Mesenchymal stem cell (in vitro differentiated cells and primary cell): ENCODE data around the gene PNPLA3.
A peak's percentile ranks its signal among the peaks of the same experiment; 100 is the strongest.

Experiments
- DNase-seq: peaks from one replicate; pipeline ENCODE4 v3.0.0-alpha.2; 2013
- H2AFZ ChIP-seq: one replicate; pipeline ENCODE4 v1.6.1; 2013; ENCODE audit warnings: low read depth, mild to moderate bottlenecking, control low read depth, inconsistent platforms, low read length, moderate library complexity
- H2AK5ac ChIP-seq: 2 replicates; pipeline ENCODE4 v1.6.1; 2013; ENCODE audit warnings: low read length, moderate library complexity, mild to moderate bottlenecking, inconsistent platforms; ENCODE audit not compliant: severe bottlenecking
- H2BK120ac ChIP-seq: one replicate; pipeline ENCODE4 v1.6.1; 2013; ENCODE audit warnings: low read depth, mild to moderate bottlenecking, inconsistent platforms, low read length, moderate library complexity
- H2BK12ac ChIP-seq, 2 experiments: one replicate each; pipeline ENCODE4 v1.6.1; 2013; ENCODE audit warnings: inconsistent platforms in 2 of 2, low read length in 2 of 2, mild to moderate bottlenecking in 2 of 2, moderate library complexity in 2 of 2, control low read depth in 1 of 2
- H2BK15ac ChIP-seq: one replicate; pipeline ENCODE4 v1.6.1; 2013; ENCODE audit warnings: mild to moderate bottlenecking, low read depth, inconsistent platforms; ENCODE audit not compliant: poor library complexity, severe bottlenecking
- H2BK5ac ChIP-seq: 2 replicates; pipeline ENCODE4 v1.6.1; 2013; ENCODE audit warnings: low read depth, mild to moderate bottlenecking, low read length, control low read depth, inconsistent platforms; ENCODE audit not compliant: poor library complexity, severe bottlenecking
- H3K14ac ChIP-seq, 2 experiments: one replicate each; pipeline ENCODE4 v1.6.1; 2013; ENCODE audit warnings: inconsistent platforms in 2 of 2, low read length in 2 of 2, control low read depth in 1 of 2, mild to moderate bottlenecking in 1 of 2, moderate library complexity in 1 of 2
- H3K18ac ChIP-seq, 2 experiments: one replicate each; pipeline ENCODE4 v1.6.1; 2013; ENCODE audit warnings: inconsistent platforms in 2 of 2, low read length in 2 of 2, control low read depth in 1 of 2, low read depth in 1 of 2, mild to moderate bottlenecking in 1 of 2
- H3K23ac ChIP-seq, 2 experiments: one replicate each; pipeline ENCODE4 v1.6.1; 2013; ENCODE audit warnings: inconsistent platforms in 2 of 2, low read length in 2 of 2, mild to moderate bottlenecking in 2 of 2, moderate library complexity in 2 of 2, control low read depth in 1 of 2
- H3K27ac ChIP-seq: 2 replicates; pipeline ENCODE4 v1.5.1; 2013; ENCODE audit warnings: mild to moderate bottlenecking, moderate library complexity, low read length, control low read depth, inconsistent platforms; ENCODE audit not compliant: poor library complexity, severe bottlenecking
- H3K27me3 ChIP-seq, 2 experiments: 2 replicates each; pipeline versions ENCODE4 v1.6.1 to v1.7.0; 2013; ENCODE audit warnings: low read length in 2 of 2, mild to moderate bottlenecking in 2 of 2, moderate library complexity in 2 of 2, control low read depth in 1 of 2, inconsistent platforms in 1 of 2; ENCODE audit not compliant: control insufficient read depth in 1 of 2, insufficient read depth in 1 of 2
- H3K36me3 ChIP-seq, 2 experiments: 2 replicates each; pipeline versions ENCODE4 v1.6.1 to v1.7.0; 2013; ENCODE audit warnings: low read length in 2 of 2, control low read depth in 1 of 2, inconsistent platforms in 1 of 2, low read depth in 1 of 2, mild to moderate bottlenecking in 1 of 2; ENCODE audit not compliant: insufficient read depth in 2 of 2, control insufficient read depth in 1 of 2
- H3K4ac ChIP-seq, 2 experiments: one replicate each; pipeline ENCODE4 v1.6.1; 2013; ENCODE audit warnings: inconsistent platforms in 2 of 2, low read length in 2 of 2, mild to moderate bottlenecking in 2 of 2, moderate library complexity in 2 of 2, control low read depth in 1 of 2, low read depth in 1 of 2
- H3K4me1 ChIP-seq: 2 replicates; pipeline ENCODE4 v1.6.1; 2013; ENCODE audit warnings: low read depth, low read length, control low read depth; ENCODE audit not compliant: control insufficient read depth, insufficient read depth
- H3K4me2 ChIP-seq: 2 replicates; pipeline ENCODE4 v1.6.1; 2013; ENCODE audit warnings: low read length, mild to moderate bottlenecking, inconsistent platforms; ENCODE audit not compliant: poor library complexity, severe bottlenecking
- H3K4me3 ChIP-seq, 2 experiments: 2 replicates each; pipeline versions ENCODE4 v1.5.1 to v1.7.0; 2013; ENCODE audit warnings: low read length in 2 of 2, mild to moderate bottlenecking in 2 of 2, control low read depth in 1 of 2, low read depth in 1 of 2; ENCODE audit not compliant: insufficient read depth in 1 of 2
- H3K79me1 ChIP-seq: replicated peaks from 2 replicates; pipeline ENCODE4 v1.6.1; 2013; ENCODE audit warnings: mild to moderate bottlenecking, control low read depth, low read length, inconsistent platforms; ENCODE audit not compliant: poor library complexity, severe bottlenecking
- H3K9ac ChIP-seq: 2 replicates; pipeline ENCODE4 v1.7.0; 2013; ENCODE audit warnings: mild to moderate bottlenecking, low read length, moderate library complexity
- H3K9me3 ChIP-seq: 2 replicates; pipeline ENCODE4 v1.7.0; 2013; ENCODE audit warnings: mild to moderate bottlenecking, low read length; ENCODE audit not compliant: control insufficient read depth
- H4K8ac ChIP-seq: one replicate; pipeline ENCODE4 v1.6.1; 2013; ENCODE audit warnings: inconsistent platforms, mild to moderate bottlenecking, low read length, moderate library complexity
- H4K91ac ChIP-seq: one replicate; pipeline ENCODE4 v1.6.1; 2013; ENCODE audit warnings: mild to moderate bottlenecking, low read length, inconsistent platforms
- WGBS: methylation state at CpG from one replicate; pipeline ENCODE4 v1.1.7; 2013; ENCODE audit warnings: mixed read lengths; 5-methylcytosine and 5-hydroxymethylcytosine counted together

Gene PNPLA3

DNA sequence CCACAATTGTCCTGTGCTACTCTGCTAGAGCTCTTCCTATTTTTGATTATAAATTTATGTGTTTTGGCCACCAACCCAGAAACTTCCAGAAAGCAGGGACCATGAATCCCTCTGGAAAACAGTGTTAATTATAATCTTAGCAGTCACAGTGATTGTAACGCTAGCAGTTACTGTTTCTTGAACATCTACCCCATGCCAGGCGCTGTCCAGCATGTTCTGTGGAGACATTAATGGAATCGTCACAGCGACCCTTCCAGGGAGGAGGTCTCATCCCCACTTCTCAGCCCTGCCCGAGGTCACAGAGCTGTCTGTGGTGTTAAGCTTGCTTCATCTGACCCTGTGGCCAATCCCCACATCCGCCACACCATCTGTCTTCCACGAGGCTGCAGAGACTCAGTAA lies 17.9 kb upstream of the PNPLA3 start:
- no peaks in the 10 kb centered on the region for H3K36me3 ChIP-seq
- no peak for DNase-seq
- H2AK5ac ChIP-seq: no peak overlapping the region
- H2AFZ ChIP-seq: no peak overlapping the region
- 70% methylated on average over 7 of the region's 7 CpGs for WGBS
- no peak overlapping the region for H3K9ac ChIP-seq
- no peak overlapping the region for H2BK15ac ChIP-seq
- H3K27me3 ChIP-seq: peaks cover 29 to 32% of the 10 kb centered on the region in 2 experiments
- no peaks in the 10 kb centered on the region for H3K79me1 ChIP-seq
- H3K18ac ChIP-seq: no peak overlapping the region
- no peak overlapping the region for H4K91ac ChIP-seq
- H2BK5ac ChIP-seq: no peak overlapping the region
- no peak overlapping the region for H3K14ac ChIP-seq
- H3K9me3 ChIP-seq: no peaks in the 10 kb centered on the region
- no peak overlapping the region for H4K8ac ChIP-seq
- H3K4ac ChIP-seq: no peak overlapping the region
- H3K23ac ChIP-seq: no peak overlapping the region
- H3K27ac ChIP-seq: no peak overlapping the region
- no peak overlapping the region for H2BK120ac ChIP-seq
- H2BK12ac ChIP-seq: no peak overlapping the region
- H3K4me2 ChIP-seq: no peak overlapping the region
- H3K4me3 ChIP-seq: no peak overlapping the region
- peaks cover 17% of the 10 kb centered on the region for H3K4me1 ChIP-seq

DNA sequence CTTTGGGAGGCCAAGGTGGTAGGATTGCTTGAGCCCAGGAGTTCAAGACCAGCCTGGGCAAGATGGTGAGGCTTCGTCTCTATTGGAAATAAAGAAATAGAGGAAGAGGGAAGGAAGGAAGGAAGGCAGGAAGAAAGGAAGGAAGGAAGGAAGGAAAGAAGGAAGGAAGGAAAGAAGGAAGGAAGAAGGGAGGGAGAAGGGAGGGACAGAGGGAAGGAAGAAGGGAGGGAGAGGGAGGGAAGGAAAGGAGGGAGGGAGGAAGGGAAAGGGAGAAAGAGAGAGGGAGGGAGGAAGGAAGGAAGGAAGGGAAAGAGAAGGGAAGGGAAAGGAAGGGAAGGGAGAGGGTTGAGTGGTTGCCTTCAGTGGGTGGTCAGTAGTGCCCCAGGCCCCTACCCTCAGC lies 13.9 kb upstream of the PNPLA3 start:
- no peak overlapping the region for H3K4me3 ChIP-seq
- no peak overlapping the region for H4K8ac ChIP-seq
- H3K27me3 ChIP-seq: peaks cover 43 to 51% of the 10 kb centered on the region in 2 experiments
- no peak overlapping the region for H3K14ac ChIP-seq
- no peak overlapping the region for H4K91ac ChIP-seq
- no peak overlapping the region for H3K18ac ChIP-seq
- no peaks in the 10 kb centered on the region for H3K36me3 ChIP-seq
- no peak overlapping the region for H2AK5ac ChIP-seq
- WGBS: 84% methylated on average over 1 of the region's 1 CpG
- H3K4ac ChIP-seq: no peak overlapping the region
- no peak overlapping the region for H3K4me2 ChIP-seq
- H3K23ac ChIP-seq: no peak overlapping the region
- no peak overlapping the region for H2BK15ac ChIP-seq
- H3K9me3 ChIP-seq: no peaks in the 10 kb centered on the region
- no peaks in the 10 kb centered on the region for H3K79me1 ChIP-seq
- no peak overlapping the region for H2BK5ac ChIP-seq
- no peak overlapping the region for H3K27ac ChIP-seq
- no peak overlapping the region for H2BK12ac ChIP-seq
- H2AFZ ChIP-seq: no peak overlapping the region
- no peaks in the 10 kb centered on the region for H3K4me1 ChIP-seq
- DNase-seq: no peak
- H3K9ac ChIP-seq: no peak overlapping the region
- H2BK120ac ChIP-seq: no peak overlapping the region

DNA sequence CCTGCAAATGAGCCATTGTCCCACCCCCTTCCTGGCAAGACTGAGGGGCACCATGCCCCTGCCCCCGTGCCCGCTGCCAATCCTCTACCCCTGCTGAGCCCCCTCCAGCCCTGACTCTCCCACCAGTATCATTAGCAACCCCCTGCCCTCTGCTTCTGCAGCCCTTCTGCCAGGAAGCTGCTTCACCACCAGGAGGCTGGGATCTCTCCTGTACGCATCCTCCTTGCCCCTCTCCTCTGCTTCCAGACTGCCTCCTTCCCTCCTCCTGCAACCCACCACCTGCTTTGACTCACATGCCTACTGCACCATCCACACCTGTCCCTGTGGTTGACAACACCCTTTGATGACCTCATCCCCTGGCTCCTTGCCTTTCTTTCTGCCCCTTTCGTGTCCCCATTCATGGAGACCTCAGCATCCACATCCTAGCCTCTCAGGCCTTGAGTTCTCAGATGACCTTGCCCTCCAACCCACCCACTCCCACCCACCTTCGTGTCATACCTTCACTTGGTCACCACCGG lies 13.4 kb upstream of the PNPLA3 start:
- Histone ChIP-seq H3K27me3 (peaks cover 43 to 55% of the 10 kb centered on the region in 2 experiments), H3K4ac (no peak overlapping the region), H2BK15ac (peak overlapping the region; percentile 63), H2AK5ac (no peak overlapping the region), H2AFZ (no peak overlapping the region), H3K36me3 (no peaks in the 10 kb centered on the region), H3K14ac (no peak overlapping the region), H3K4me2 (no peak overlapping the region), H2BK5ac (no peak overlapping the region), H3K9me3 (no peaks in the 10 kb centered on the region), H3K4me3 (no peak overlapping the region), H3K23ac (peak overlapping the region in 1 of 2 experiments; percentile 23), H3K9ac (no peak overlapping the region), H3K79me1 (no peaks in the 10 kb centered on the region), H3K27ac (no peak overlapping the region), H2BK120ac (no peak overlapping the region), H3K18ac (no peak overlapping the region), H3K4me1 (no peaks in the 10 kb centered on the region), H2BK12ac (no peak overlapping the region), H4K8ac (peak overlapping the region; percentile 14), H4K91ac (no peak overlapping the region)
- DNase-seq: no peak
- 50% methylated on average over 6 of the region's 6 CpGs for WGBS

DNA sequence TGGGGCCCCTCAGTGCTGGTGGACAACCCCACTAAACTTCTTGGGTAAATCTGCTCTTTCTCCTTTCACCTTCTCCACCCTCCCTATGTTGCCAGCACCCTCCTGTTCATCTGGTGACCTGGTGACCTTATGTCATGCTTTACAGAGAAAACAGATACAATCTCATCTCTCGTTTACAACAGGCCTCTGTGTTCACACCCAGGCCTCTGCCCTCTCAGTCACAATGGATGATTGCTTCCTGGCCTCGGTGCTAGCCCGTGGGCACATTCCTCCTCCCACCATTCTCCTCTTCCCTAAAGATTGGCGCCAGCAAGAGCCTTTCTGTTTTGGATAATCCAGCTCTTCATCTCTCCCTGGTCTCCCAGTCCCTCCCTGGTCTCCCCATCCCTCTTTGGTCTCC lies 12.3 kb upstream of the PNPLA3 start:
- H3K23ac ChIP-seq: no peak overlapping the region
- H3K36me3 ChIP-seq: no peaks in the 10 kb centered on the region
- no peak overlapping the region for H3K27ac ChIP-seq
- H3K4ac ChIP-seq: no peak overlapping the region
- H3K4me1 ChIP-seq: no peaks in the 10 kb centered on the region
- no peak overlapping the region for H4K8ac ChIP-seq
- H3K14ac ChIP-seq: no peak overlapping the region
- no peak overlapping the region for H3K18ac ChIP-seq
- H4K91ac ChIP-seq: no peak overlapping the region
- DNase-seq: no peak
- no peak overlapping the region for H3K9ac ChIP-seq
- H3K9me3 ChIP-seq: no peaks in the 10 kb centered on the region
- peaks cover 37 to 55% of the 10 kb centered on the region in 2 experiments for H3K27me3 ChIP-seq
- no peak overlapping the region for H2AK5ac ChIP-seq
- no peak overlapping the region for H3K4me2 ChIP-seq
- no peak overlapping the region for H2BK15ac ChIP-seq
- H2BK5ac ChIP-seq: no peak overlapping the region
- no peaks in the 10 kb centered on the region for H3K79me1 ChIP-seq
- no peak overlapping the region for H2BK12ac ChIP-seq
- 29% methylated on average over 4 of the region's 4 CpGs for WGBS
- H2BK120ac ChIP-seq: no peak overlapping the region
- H3K4me3 ChIP-seq: no peak overlapping the region
- H2AFZ ChIP-seq: no peak overlapping the region
